HepG2 (cell line): Measurements from ENCODE around the gene LIPH. TPM values are rescaled to one million over a fixed set of nuclear protein-coding genes. Genes with fewer than 3 reads are reported as not detected.

Source experiments
- ATF7 ChIP-seq, 2 experiments: fragments of 450-650 bp in 1 of 2; sonication (generic) in 1 of 2; formaldehyde crosslinking in 1 of 2; IDR thresholded peaks; 2 replicates each; pipeline versions ENCODE4 v1.4.0 to v1.6.1; 2016 to 2020; ENCODE audit warnings: antibody characterized with exemption in 1 of 2, mild to moderate bottlenecking in 1 of 2, missing genetic modification reagents in 1 of 2
- EED ChIP-seq: sonication (generic); formaldehyde crosslinking; IDR thresholded peaks from 2 replicates; pipeline ENCODE4 v1.5.0; 2020; ENCODE audit warnings: mild to moderate bottlenecking, missing genetic modification reagents
- JDP2 ChIP-seq: sonication (generic); formaldehyde crosslinking; IDR thresholded peaks from 2 replicates; pipeline ENCODE4 v1.8.1; 2022; ENCODE audit warnings: missing genetic modification reagents, borderline replicate concordance
- MAFF ChIP-seq: IDR thresholded peaks from 2 replicates; pipeline ENCODE4 v1.6.1; 2011; ENCODE audit warnings: low read depth, low read length, improper control_type of control experiment
- MAFG ChIP-seq: sonication (generic); formaldehyde crosslinking; IDR thresholded peaks from 2 replicates; pipeline ENCODE4 v1.5.1; 2020; ENCODE audit warnings: mild to moderate bottlenecking, missing genetic modification reagents
- MED1 ChIP-seq: sonication (generic); formaldehyde crosslinking; IDR thresholded peaks from 2 replicates; pipeline ENCODE4 v1.4.0; 2020; ENCODE audit warnings: missing genetic modification reagents
- NONO ChIP-seq, 2 experiments: fragments of 450-650 bp in 1 of 2; sonication (generic) in 1 of 2; formaldehyde crosslinking in 1 of 2; IDR thresholded peaks in 1 of 2; conservative IDR thresholded peaks in 1 of 2; 2 replicates each; pipeline versions ENCODE4 v1.6.1 to v1.8.0; 2017 to 2022; ENCODE audit warnings: mild to moderate bottlenecking in 1 of 2, missing genetic modification reagents in 1 of 2, moderate library complexity in 1 of 2
- POGZ ChIP-seq: sonication (generic); formaldehyde crosslinking; IDR thresholded peaks from 2 replicates; pipeline ENCODE4 v1.4.0; 2020; ENCODE audit warnings: mild to moderate bottlenecking, missing genetic modification reagents
- SMAD1 ChIP-seq: sonication (generic); formaldehyde crosslinking; IDR thresholded peaks from 2 replicates; pipeline ENCODE4 v1.4.0; 2020; ENCODE audit warnings: missing genetic modification reagents, low read depth, mild to moderate bottlenecking, borderline replicate concordance
- TCF12 ChIP-seq, 2 experiments: fragments of 450-650 bp in 1 of 2; sonication (generic) in 1 of 2; formaldehyde crosslinking in 1 of 2; IDR thresholded peaks; 2 replicates each; pipeline versions ENCODE4 v1.6.1 to v1.8.0; 2017 to 2022; ENCODE audit warnings: antibody characterized with exemption in 1 of 2, mild to moderate bottlenecking in 1 of 2, missing genetic modification reagents in 1 of 2, moderate library complexity in 1 of 2
- ZBTB1 ChIP-seq: sonication (generic); formaldehyde crosslinking; IDR thresholded peaks from 2 replicates; pipeline ENCODE4 v1.4.0; 2020; ENCODE audit warnings: missing genetic modification reagents, borderline replicate concordance
- ZBTB7A ChIP-seq: sonication (generic); formaldehyde crosslinking; IDR thresholded peaks from 2 replicates; pipeline ENCODE4 v1.8.0; 2022; ENCODE audit warnings: mild to moderate bottlenecking, missing genetic modification reagents
- ZFP82 ChIP-seq: sonication (generic); formaldehyde crosslinking; IDR thresholded peaks from 2 replicates; pipeline ENCODE4 v1.5.1; 2020; ENCODE audit warnings: mild to moderate bottlenecking, missing genetic modification reagents, borderline replicate concordance
- ZFYVE20 ChIP-seq: sonication (generic); formaldehyde crosslinking; IDR thresholded peaks from 2 replicates; pipeline ENCODE4 v1.8.0; 2023; ENCODE audit warnings: low read depth, mild to moderate bottlenecking, moderate library complexity, missing genetic modification reagents, borderline replicate concordance
- ZNF224 ChIP-seq: sonication (generic); formaldehyde crosslinking; IDR thresholded peaks from 2 replicates; pipeline ENCODE4 v1.5.0; 2020; ENCODE audit warnings: mild to moderate bottlenecking, missing genetic modification reagents
- ZNF510 ChIP-seq: sonication (generic); formaldehyde crosslinking; IDR thresholded peaks from 2 replicates; pipeline ENCODE4 v1.4.0; 2020; ENCODE audit warnings: low read depth, mild to moderate bottlenecking, missing genetic modification reagents
- ZNF670 ChIP-seq: sonication (generic); formaldehyde crosslinking; IDR thresholded peaks from 2 replicates; pipeline ENCODE4 v1.8.0; 2022; ENCODE audit warnings: mild to moderate bottlenecking, missing genetic modification reagents, borderline replicate concordance
- ZNF678 ChIP-seq: sonication (generic); formaldehyde crosslinking; IDR thresholded peaks from 2 replicates; pipeline ENCODE4 v1.4.0; 2020; ENCODE audit warnings: mild to moderate bottlenecking, missing genetic modification reagents
- ZNF709 ChIP-seq: sonication (generic); formaldehyde crosslinking; IDR thresholded peaks from 2 replicates; pipeline ENCODE4 v1.5.0; 2020; ENCODE audit warnings: mild to moderate bottlenecking, missing genetic modification reagents
- ZNF792 ChIP-seq: IDR thresholded peaks from 2 replicates; pipeline ENCODE4 v1.6.1; 2016
- ZSCAN29 ChIP-seq: sonication (generic); formaldehyde crosslinking; conservative IDR thresholded peaks from 2 replicates; pipeline ENCODE4 v1.4.0; 2020; ENCODE audit warnings: mild to moderate bottlenecking, missing genetic modification reagents
- polyA plus RNA-seq, 8 experiments: library from polyadenylated mRNA; depleted of rRNA in 3 of 8; stranded (reverse) in 7 of 8; unstranded in 1 of 8; fragments of >200 nt; fragmentation: Illumina TruSeq in 4 of 8; extraction: Trizol in 4 of 8; gene quantifications; 2 replicates each; pipeline versions ENCODE4 v1.2.1 to v1.2.3, GENCODE V29; 2011 to 2016; ENCODE audit warnings: low read depth in 4 of 8, missing spikeins in 1 of 8, mixed read lengths in 1 of 8; ENCODE audit not compliant: insufficient read depth in 1 of 8
- total RNA-seq, 5 experiments: library from RNA; depleted of rRNA; stranded (reverse); fragments of >200 nt; fragmentation: Illumina TruSeq; extraction: Trizol; gene quantifications; 2 replicates each; pipeline ENCODE4 v1.2.3, GENCODE V29; 2016; ENCODE audit warnings: low read depth in 1 of 5
- TF ChIP-seq, protein P1 (sequence below): sonication (generic); formaldehyde crosslinking; conservative IDR thresholded peaks from 2 replicates; pipeline ENCODE4 v1.8.0; 2022; ENCODE audit warnings: missing genetic modification reagents

LIPH gene
- total and polyA plus RNA-seq, 2 of the 13 experiments (the other 11 are each of a cell fraction or from before 2014, with no cell fraction given), result 0.09 to 0.34 TPM

DNA sequence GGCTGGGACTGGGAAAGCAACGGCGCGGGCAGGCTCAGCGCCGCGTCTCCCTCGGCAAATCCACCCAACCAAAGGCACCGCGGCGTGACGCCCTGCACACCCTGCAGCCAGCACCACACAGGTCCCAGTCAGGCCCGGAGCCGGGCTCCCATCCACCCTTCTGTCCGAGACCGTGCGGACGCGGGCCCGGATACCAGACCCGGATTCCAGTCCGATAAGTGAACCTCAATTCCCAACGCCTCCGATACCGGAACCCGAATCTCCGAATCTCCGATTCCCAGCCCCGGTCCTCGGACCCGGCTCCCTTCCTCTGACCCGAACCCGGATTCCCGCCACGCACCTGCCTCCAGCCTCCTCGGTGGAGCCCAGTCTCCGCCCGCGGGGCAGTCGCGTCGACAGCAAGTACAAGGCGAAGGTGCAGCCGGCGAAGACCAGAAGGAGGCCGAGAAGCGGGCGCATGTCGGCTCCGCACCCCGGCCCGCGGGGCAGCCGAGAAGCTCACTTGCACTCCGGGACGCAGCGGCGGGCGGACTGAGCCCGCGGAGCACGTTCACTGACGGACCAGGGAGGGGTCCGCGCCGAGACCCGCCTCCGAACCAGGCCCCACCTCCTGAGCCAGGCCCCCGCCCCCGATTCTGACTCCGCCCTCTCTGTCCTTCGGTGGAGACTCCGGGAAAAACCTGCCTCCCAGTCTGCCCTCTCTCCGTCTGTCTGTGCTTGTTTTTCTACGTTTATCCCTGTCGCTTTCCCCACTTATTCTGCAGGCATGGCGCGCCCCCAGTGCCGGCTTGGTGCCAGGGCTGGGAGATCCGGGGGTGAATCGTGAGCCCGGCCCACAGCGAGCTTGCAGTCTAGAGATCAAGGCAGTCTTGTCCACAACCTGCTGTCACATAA is 53.6 kb downstream of the LIPH start, which contains the start of gene TMEM41A (continued):
- TF ChIP-seq ZNF510 (CRISPR knock-in tag), result no peak; the same call in 1 of the 2 replicates
- TF ChIP-seq ATF7 (IDR thresholded peaks at IDR 0.05), result no peak
- TF ChIP-seq ATF7 (CRISPR knock-in tag; IDR thresholded peaks at IDR 0.05), result no peak
- peak; percentile 47; the same call in 1 of the 2 replicates for TF ChIP-seq MAFG (CRISPR knock-in tag)
- peak; percentile 93 for TF ChIP-seq POGZ (CRISPR knock-in tag)
- 0 out of 2 replicates have a peak, but pooled peaks have one; percentile 83 for TF ChIP-seq SMAD1 (CRISPR knock-in tag)
- TF ChIP-seq ZFYVE20 (CRISPR knock-in tag), result no peak; the same call in 1 of the 2 replicates
- no peak for TF ChIP-seq ZNF678
- TF ChIP-seq JDP2 (CRISPR knock-in tag), result no peak
- peak; percentile 66; the same call in 1 of the 2 replicates for TF ChIP-seq ZNF709 (CRISPR knock-in tag)
- peak; percentile 78 for TF ChIP-seq MED1 (CRISPR knock-in tag)
- TF ChIP-seq ZFP82 (CRISPR knock-in tag), result peak; percentile 69; the same call in 1 of the 2 replicates
- peak; percentile 84; the same call in 1 of the 2 replicates for TF ChIP-seq ZNF670 (CRISPR knock-in tag)
- peak; percentile 98 for TF ChIP-seq ZSCAN29 (CRISPR knock-in tag)
- TF ChIP-seq TCF12 (IDR thresholded peaks at IDR 0.05), result no peak
- no peak for TF ChIP-seq TCF12 (CRISPR knock-in tag; IDR thresholded peaks at IDR 0.05)
- TF ChIP-seq ZNF224, result no peak
- TF ChIP-seq MAFF, result no peak
- TF ChIP-seq EED (CRISPR knock-in tag), result peak; percentile 79
- TF ChIP-seq, protein P1, sequence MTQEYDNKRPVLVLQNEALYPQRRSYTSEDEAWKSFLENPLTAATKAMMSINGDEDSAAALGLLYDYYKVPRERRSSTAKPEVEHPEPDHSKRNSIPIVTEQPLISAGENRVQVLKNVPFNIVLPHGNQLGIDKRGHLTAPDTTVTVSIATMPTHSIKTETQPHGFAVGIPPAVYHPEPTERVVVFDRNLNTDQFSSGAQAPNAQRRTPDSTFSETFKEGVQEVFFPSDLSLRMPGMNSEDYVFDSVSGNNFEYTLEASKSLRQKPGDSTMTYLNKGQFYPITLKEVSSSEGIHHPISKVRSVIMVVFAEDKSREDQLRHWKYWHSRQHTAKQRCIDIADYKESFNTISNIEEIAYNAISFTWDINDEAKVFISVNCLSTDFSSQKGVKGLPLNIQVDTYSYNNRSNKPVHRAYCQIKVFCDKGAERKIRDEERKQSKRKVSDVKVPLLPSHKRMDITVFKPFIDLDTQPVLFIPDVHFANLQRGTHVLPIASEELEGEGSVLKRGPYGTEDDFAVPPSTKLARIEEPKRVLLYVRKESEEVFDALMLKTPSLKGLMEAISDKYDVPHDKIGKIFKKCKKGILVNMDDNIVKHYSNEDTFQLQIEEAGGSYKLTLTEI (CRISPR knock-in tag), result no peak; the same call in 1 of the 2 replicates
- 0 out of 2 replicates have a peak, but pooled peaks have one; percentile 72 for TF ChIP-seq ZNF792 (CRISPR knock-in tag)
- TF ChIP-seq ZBTB1 (CRISPR knock-in tag), result no peak
- TF ChIP-seq NONO (IDR thresholded peaks at IDR 0.05), result no peak
- peak; percentile 97 for TF ChIP-seq NONO (CRISPR knock-in tag; conservative IDR thresholded peaks at IDR 0.05)
- TF ChIP-seq ZBTB7A (CRISPR knock-in tag), result no peak
